H1 (cell line): ENCODE measurements around the gene VAV2. TPM values are rescaled to one million over a fixed set of nuclear protein-coding genes. Genes with fewer than 3 reads are reported as not detected.
"Not testable (repeated sequence)": the region's sequence is repeated elsewhere in the genome, so short reads cannot be mapped to it uniquely, and the experiment has no call there.

Experiments
- CTCF ChIA-PET: fragments of 300-600 bp; sonication (Branson Sonifier 250); formaldehyde crosslinking; loops from one replicate; lab custom pipeline; 2021; ENCODE audit not compliant: partially characterized antibody; lab: Charles Lee
- POLR2A ChIA-PET: fragments of 300-600 bp; sonication (Branson Sonifier 250); formaldehyde crosslinking; loops from one replicate; lab custom pipeline; 2021; ENCODE audit warnings: inconsistent platforms; ENCODE audit not compliant: partially characterized antibody; lab: Charles Lee
- DNase-seq, 2 experiments: peaks; one replicate each; pipeline versions ENCODE4 v3.0.0 to v3.0.0-alpha.2; 2010 to 2022; ENCODE audit warnings: low spot score in 2 of 2, low read depth in 1 of 2, mixed read lengths in 1 of 2
- FAIRE-seq: peaks from 2 replicates; lab custom pipeline; 2011; peaks lifted over from hg19 to GRCh38; lab: Jason Lieb, UNC
- H2AFZ ChIP-seq: 2 replicates; pipeline ENCODE4 v1.8.1; 2012; ENCODE audit warnings: low read length, inconsistent platforms
- H2AK5ac ChIP-seq: 2 replicates; pipeline ENCODE4 v1.6.1; 2013; ENCODE audit warnings: low read depth, low read length
- H2BK120ac ChIP-seq: replicated peaks from 2 replicates; pipeline ENCODE3; 2013; ENCODE audit warnings: low read depth, low read length, inconsistent platforms
- H2BK12ac ChIP-seq: 2 replicates; pipeline ENCODE4 v1.6.1; 2013; ENCODE audit warnings: low read depth, low read length
- H2BK15ac ChIP-seq: 2 replicates; pipeline ENCODE4 v1.6.1; 2013; ENCODE audit warnings: low read length
- H2BK20ac ChIP-seq: 2 replicates; pipeline ENCODE4 v1.6.1; 2013; ENCODE audit warnings: low read length
- H2BK5ac ChIP-seq: 2 replicates; pipeline ENCODE4 v1.6.1; 2013; ENCODE audit warnings: low read depth, low read length
- H3K14ac ChIP-seq: 2 replicates; pipeline ENCODE4 v1.6.1; 2013; ENCODE audit warnings: inconsistent platforms; ENCODE audit not compliant: insufficient read length
- H3K18ac ChIP-seq: 2 replicates; pipeline ENCODE4 v1.6.1; 2013; ENCODE audit warnings: low read length; ENCODE audit errors: extremely low read depth
- H3K23ac ChIP-seq: 2 replicates; pipeline ENCODE4 v1.6.1; 2013; ENCODE audit warnings: inconsistent platforms; ENCODE audit not compliant: insufficient read length
- H3K23me2 ChIP-seq: 2 replicates; pipeline ENCODE4 v1.6.1; 2013; ENCODE audit warnings: low read depth, low read length
- H3K27ac ChIP-seq: 2 replicates; pipeline ENCODE4 v1.6.1; 2011; ENCODE audit warnings: low read depth, low read length, inconsistent platforms
- H3K27me3 ChIP-seq, 4 experiments: replicated peaks in 1 of 4; 1 replicate in 1 of 4; 2 replicates in 3 of 4; pipeline versions ENCODE4 v1.6.1 to v1.8.1; 2011 to 2013; ENCODE audit warnings: low read length in 3 of 4, mild to moderate bottlenecking in 3 of 4, inconsistent platforms in 2 of 4, mixed read lengths in 2 of 4, moderate library complexity in 1 of 4; ENCODE audit not compliant: control insufficient read depth in 3 of 4, insufficient read depth in 3 of 4; ENCODE audit errors: extremely low read depth in 1 of 4
- H3K36me3 ChIP-seq, 4 experiments: 2 replicates each; pipeline versions ENCODE4 v1.6.1 to v1.8.1; 2011 to 2013; ENCODE audit warnings: mild to moderate bottlenecking in 4 of 4, low read length in 3 of 4, moderate library complexity in 2 of 4, control low read depth in 1 of 4, inconsistent platforms in 1 of 4; ENCODE audit not compliant: insufficient read depth in 4 of 4, control insufficient read depth in 2 of 4
- H3K4ac ChIP-seq: replicated peaks from 2 replicates; pipeline ENCODE3; 2013; ENCODE audit warnings: low read length, low read depth, mixed read lengths, inconsistent platforms; ENCODE audit not compliant: insufficient read length
- H3K4me1 ChIP-seq, 4 experiments: replicated peaks in 1 of 4; 1 replicate in 1 of 4; 2 replicates in 3 of 4; pipeline versions ENCODE4 v1.6.1 to v1.8.1; 2011 to 2013; ENCODE audit warnings: low read length in 3 of 4, inconsistent platforms in 2 of 4, mixed read lengths in 1 of 4; ENCODE audit not compliant: insufficient read depth in 4 of 4, control insufficient read depth in 3 of 4
- H3K4me2 ChIP-seq, 2 experiments: 2 replicates each; pipeline versions ENCODE4 v1.6.1 to v1.8.1; 2011 to 2013; ENCODE audit warnings: low read depth in 2 of 2, low read length in 2 of 2, control low read depth in 1 of 2, inconsistent platforms in 1 of 2, mild to moderate bottlenecking in 1 of 2; ENCODE audit not compliant: insufficient read depth in 1 of 2
- H3K4me3 ChIP-seq, 4 experiments: fragments of 200-600, 300-600 bp in 1 of 4; sonication (generic), shearing (Covaris generic), sonication (Bioruptor Twin) in 1 of 4; 2 replicates each; pipeline versions ENCODE4 v1.5.1 to v1.8.1; 2011 to 2016; ENCODE audit warnings: low read length in 4 of 4, low read depth in 3 of 4, control low read depth in 2 of 4, inconsistent platforms in 2 of 4, mild to moderate bottlenecking in 2 of 4, mixed read lengths in 1 of 4, moderate library complexity in 1 of 4; ENCODE audit not compliant: insufficient read depth in 2 of 4; ENCODE audit errors: extremely low read depth in 1 of 4
- H3K56ac ChIP-seq: replicated peaks from 2 replicates; pipeline ENCODE3; 2013; ENCODE audit warnings: low read depth, mild to moderate bottlenecking, mixed read lengths, low read length, inconsistent platforms; ENCODE audit not compliant: insufficient read length
- H3K79me1 ChIP-seq: 2 replicates; pipeline ENCODE4 v1.6.1; 2013; ENCODE audit warnings: low read depth, low read length, control low read depth
- H3K79me2 ChIP-seq, 2 experiments: 2 replicates each; pipeline versions ENCODE4 v1.6.1 to v1.8.1; 2012 to 2013; ENCODE audit warnings: low read length in 2 of 2, mild to moderate bottlenecking in 2 of 2, inconsistent platforms in 1 of 2; ENCODE audit not compliant: insufficient read depth in 2 of 2, control insufficient read depth in 1 of 2
- H3K9ac ChIP-seq, 4 experiments: replicated peaks in 1 of 4; 1 replicate in 1 of 4; 2 replicates in 3 of 4; pipeline versions ENCODE4 v1.6.1 to v1.8.1; 2011 to 2013; ENCODE audit warnings: low read depth in 3 of 4, low read length in 3 of 4, control low read depth in 2 of 4, mild to moderate bottlenecking in 2 of 4, moderate library complexity in 2 of 4, inconsistent platforms in 1 of 4; ENCODE audit errors: extremely low read depth in 1 of 4
- H3K9me3 ChIP-seq, 2 experiments: 2 replicates each; pipeline versions ENCODE4 v1.6.1 to v1.8.1; 2012 to 2013; ENCODE audit warnings: mild to moderate bottlenecking in 2 of 2, moderate library complexity in 2 of 2, control low read depth in 1 of 2, inconsistent platforms in 1 of 2, low read depth in 1 of 2, low read length in 1 of 2, mixed read lengths in 1 of 2; ENCODE audit not compliant: insufficient read depth in 2 of 2
- H4K20me1 ChIP-seq, 2 experiments: replicated peaks in 1 of 2; 2 replicates each; pipeline versions ENCODE3 to v1.8.1; 2011 to 2013; ENCODE audit warnings: inconsistent platforms in 2 of 2, low read length in 2 of 2, mild to moderate bottlenecking in 1 of 2; ENCODE audit not compliant: insufficient read depth in 2 of 2, control insufficient read depth in 1 of 2
- H4K5ac ChIP-seq: 2 replicates; pipeline ENCODE4 v1.6.1; 2013; ENCODE audit warnings: low read length, low read depth, mixed read lengths, inconsistent platforms; ENCODE audit not compliant: insufficient read length
- H4K8ac ChIP-seq: 2 replicates; pipeline ENCODE4 v1.8.0; 2013; ENCODE audit warnings: mild to moderate bottlenecking, moderate library complexity, low read length, inconsistent platforms; ENCODE audit not compliant: insufficient read depth; ENCODE audit errors: extremely low read depth
- H4K91ac ChIP-seq: replicated peaks from 2 replicates; pipeline ENCODE3; 2013; ENCODE audit warnings: low read length, mixed read lengths, inconsistent platforms; ENCODE audit not compliant: insufficient read length
- WGBS, 2 experiments: shearing (Covaris generic) in 1 of 2; methylation state at CpG; one replicate each; pipeline versions ENCODE4 v1.1.6 to v1.1.7; 2013 to 2015; ENCODE audit warnings: low lambda C conversion rate in 2 of 2, mixed read lengths in 2 of 2, inconsistent platforms in 1 of 2, low coverage in 1 of 2, missing lambda C conversion rate in 1 of 2; ENCODE audit not compliant: insufficient replicate concordance in 2 of 2, insufficient coverage in 1 of 2, insufficient read length in 1 of 2; ENCODE audit errors: extremely low coverage in 1 of 2, missing lambda C conversion rate in 1 of 2; 5-methylcytosine and 5-hydroxymethylcytosine counted together
- polyA plus RNA-seq, 7 experiments: library from polyadenylated mRNA; depleted of rRNA in 3 of 7; stranded (reverse) in 5 of 7; unstranded in 2 of 7; fragments of >200 nt in 5 of 7; fragments of 200-250 nt in 2 of 7; gene quantifications; 1 replicate in 5 of 7; 2 replicates in 1 of 7; 4 replicates in 1 of 7; pipeline versions ENCODE4 v1.2.1 to v1.2.3, GENCODE V29; 2011 to 2013; ENCODE audit warnings: missing spikeins in 2 of 7, mixed read lengths in 2 of 7
- total RNA-seq: library from RNA; stranded (reverse); fragmentation: NEBNext Ultra II Directional; extraction: Animal tissue kit (Norgen Biotek cat#: 25700); gene quantifications from 2 replicates; pipeline ENCODE4 v1.2.1, GENCODE V29; 2021

VAV2 gene
- total and polyA plus RNA-seq, 2 of the 8 experiments (the other 6 are each of a cell fraction or from before 2014, with no cell fraction given) = 13.6 to 37.6 TPM

DNA sequence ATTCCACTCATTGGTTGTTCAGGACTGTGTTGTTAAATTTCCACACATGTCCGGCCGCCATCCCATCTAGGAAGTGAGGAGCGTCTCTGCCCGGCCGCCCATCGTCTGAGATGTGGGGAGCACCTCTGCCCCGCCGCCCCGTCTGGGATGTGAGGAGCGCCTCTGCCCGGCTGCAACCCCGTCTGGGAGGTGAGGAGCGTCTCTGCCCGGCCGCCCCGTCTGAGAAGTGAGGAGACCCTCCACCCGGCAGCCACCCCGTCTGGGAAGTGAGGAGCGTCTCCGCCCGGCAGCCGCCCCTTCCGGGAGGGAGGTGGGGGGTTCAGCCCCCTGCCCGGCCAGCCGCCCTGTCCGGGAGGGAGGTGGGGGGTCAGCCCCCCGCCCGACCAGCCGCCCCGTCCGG is 247.6 kb downstream of the VAV2 start:
- H3K36me3 ChIP-seq, H3K9ac ChIP-seq, DNase-seq, H3K27ac ChIP-seq, H2BK15ac ChIP-seq, H3K27me3 ChIP-seq, H2BK120ac ChIP-seq, H3K23ac ChIP-seq, H3K14ac ChIP-seq, H3K23me2 ChIP-seq, H2BK5ac ChIP-seq, H2AFZ ChIP-seq, H2BK12ac ChIP-seq, H3K56ac ChIP-seq, H4K91ac ChIP-seq, FAIRE-seq, H4K20me1 ChIP-seq, H3K4ac ChIP-seq, H3K79me1 ChIP-seq, CTCF ChIA-PET, H3K79me2 ChIP-seq, H4K8ac ChIP-seq, H3K9me3 ChIP-seq, H4K5ac ChIP-seq, H3K4me2 ChIP-seq, H2BK20ac ChIP-seq, H3K18ac ChIP-seq, H2AK5ac ChIP-seq, H3K4me1 ChIP-seq, H3K4me3 ChIP-seq, POLR2A ChIA-PET: not testable (repeated sequence)
- 96% methylated on average over 3 of the region's 31 CpGs; no CpG with 5 or more reads in 1 of the 2 experiments for WGBS, 2 experiments
